Peyer's patch (tissue), 4 donors: Measurements from ENCODE around the gene HYKK.

ENCODE experiments used
- CTCF ChIP-seq, 6 experiments: fragments of 450-650 bp in 4 of 6; fragments of 200-600 bp in 2 of 6; sonication (generic) in 1 of 6; IDR thresholded peaks; one replicate each; pipeline ENCODE4 v1.5.1; 2017 to 2019; ENCODE audit warnings: antibody characterized with exemption in 6 of 6, mild to moderate bottlenecking in 3 of 6, moderate library complexity in 1 of 6
- POLR2A ChIP-seq, 2 donors: fragments of 450-650 bp; IDR thresholded peaks; one replicate each; pipeline ENCODE4 v1.5.1; 2017; ENCODE audit warnings: antibody characterized with exemption in 2 of 2, mild to moderate bottlenecking in 2 of 2, moderate library complexity in 2 of 2

GRCh38 chr15:78561490-78561889 is 54.1 kb downstream of the HYKK start:
- no peak for TF ChIP-seq CTCF (IDR thresholded peaks at IDR 0.05)
- no peak for TF ChIP-seq POLR2A (IDR thresholded peaks at IDR 0.05)
